ENCODE measurements around the gene RAB7A.
"Not testable (repeated sequence)": the region's sequence is repeated elsewhere in the genome, so short reads cannot be mapped to it uniquely, and the experiment has no call there.

GRCh38 chr3:128728521-128728920 is 2.5 kb downstream of the RAB7A start:
- TF ChIP-seq NPAS2 (CRISPR knock-in tag; IDR thresholded peaks at IDR 0.05; ENCODE audit: borderline replicate concordance); SMAD3 (CRISPR knock-in tag; IDR thresholded peaks at IDR 0.05); CHD4 (IDR thresholded peaks at IDR 0.05; ENCODE audit: borderline replicate concordance, low read length); U2AF1 (optimal IDR thresholded peaks at IDR 0.05; ENCODE audit: low read depth, low read length); POLR2A (IDR thresholded peaks at IDR 0.05; ENCODE audit: insufficient read depth in 1 of 2, low read depth in 2 of 2, low read length in 2 of 2); CREB1 (IDR thresholded peaks at IDR 0.05); CREB1 (CRISPR knock-in tag; IDR thresholded peaks at IDR 0.05); DPF2 (CRISPR knock-in tag; IDR thresholded peaks at IDR 0.05; ENCODE audit: borderline replicate concordance, low read depth); ZKSCAN8 (CRISPR knock-in tag; IDR thresholded peaks at IDR 0.05; ENCODE audit: borderline replicate concordance); CTCF (CRISPR knock-in tag; IDR thresholded peaks at IDR 0.05); SAFB2 (CRISPR knock-in tag; IDR thresholded peaks at IDR 0.05; ENCODE audit: borderline replicate concordance, low read depth); CREM (IDR thresholded peaks at IDR 0.05); CREM (CRISPR knock-in tag; IDR thresholded peaks at IDR 0.05): not testable (repeated sequence)
